SU-DHL-6 (cell line): ENCODE results near the gene TRIM2.

ENCODE experiments used
- H2AFZ ChIP-seq: fragments of 200-600 bp; sonication (generic); 2 replicates; pipeline ENCODE4 v1.6.1; 2014; ENCODE audit warnings: low read depth, mild to moderate bottlenecking, moderate library complexity, mixed read lengths, antibody characterized with exemption, low read length; ENCODE audit not compliant: severe bottlenecking
- H3F3A ChIP-seq: fragments of 200-600 bp; shearing (Covaris generic); 2 replicates; pipeline ENCODE4 v1.6.0; 2016; ENCODE audit warnings: antibody characterized with exemption, mild to moderate bottlenecking; ENCODE audit not compliant: insufficient read depth
- H3K27ac ChIP-seq: fragments of 200-600 bp; sonication (generic); 2 replicates; pipeline ENCODE4 v1.5.1; 2016; ENCODE audit warnings: low read depth, mild to moderate bottlenecking, low read length, moderate library complexity, mixed read lengths
- H3K27me3 ChIP-seq: fragments of 200-600 bp; sonication (generic), shearing (Covaris generic); 2 replicates; pipeline ENCODE4 v1.6.0; 2014; ENCODE audit warnings: mild to moderate bottlenecking, low read length
- H3K36me3 ChIP-seq: fragments of 200-600 bp; sonication (generic); 2 replicates; pipeline ENCODE4 v1.6.1; 2014; ENCODE audit warnings: mild to moderate bottlenecking, low read length, mixed read lengths
- H3K4me2 ChIP-seq: fragments of 300-600, 200-600 bp; shearing (Covaris generic), sonication (generic); 2 replicates; pipeline ENCODE4 v1.6.0; 2014; ENCODE audit warnings: low read length, low read depth, mild to moderate bottlenecking; ENCODE audit not compliant: poor library complexity, severe bottlenecking
- H3K4me3 ChIP-seq: fragments of 200-600 bp; sonication (generic); 2 replicates; pipeline ENCODE4 v1.5.1; 2014; ENCODE audit warnings: antibody characterized with exemption, low read length, mild to moderate bottlenecking, mixed read lengths; ENCODE audit not compliant: insufficient read depth, poor library complexity, severe bottlenecking
- H3K79me2 ChIP-seq: fragments of 200-600 bp; sonication (generic); 2 replicates; pipeline ENCODE4 v1.6.1; 2014; ENCODE audit warnings: mild to moderate bottlenecking, low read length, moderate library complexity; ENCODE audit not compliant: insufficient read depth
- H3K9ac ChIP-seq: fragments of 200-600 bp; sonication (generic); 2 replicates; pipeline ENCODE4 v1.7.0; 2014; ENCODE audit warnings: mild to moderate bottlenecking, low read length
- H3K9me2 ChIP-seq: fragments of 200-600 bp; sonication (generic); replicated peaks from 2 replicates; pipeline ENCODE4 v1.6.1; 2014; ENCODE audit warnings: low read length; ENCODE audit not compliant: insufficient read depth
- H3K9me3 ChIP-seq: fragments of 200-600 bp; sonication (generic); 2 replicates; pipeline ENCODE4 v1.6.1; 2014; ENCODE audit warnings: low read length, mixed read lengths; ENCODE audit not compliant: insufficient read depth
- H4K20me1 ChIP-seq: fragments of 200-600 bp; sonication (generic); 2 replicates; pipeline ENCODE4 v1.6.1; 2014; ENCODE audit warnings: low read depth, mild to moderate bottlenecking, antibody characterized with exemption, low read length, moderate library complexity, mixed read lengths
- EZH2phosphoT487 ChIP-seq: fragments of 200-600 bp; sonication (generic), shearing (Covaris generic); conservative IDR thresholded peaks from 2 replicates; pipeline ENCODE4 v1.6.1; 2018; ENCODE audit warnings: mild to moderate bottlenecking, antibody characterized with exemption, low read length, moderate library complexity, mixed read lengths
- TF ChIP-seq, protein P1 (sequence below): fragments of 200-600 bp; sonication (generic); IDR thresholded peaks from one replicate; pipeline ENCODE4 v1.5.1; 2017; ENCODE audit warnings: antibody characterized with exemption, mild to moderate bottlenecking, low read length, moderate library complexity; ENCODE audit not compliant: insufficient read depth, poor library complexity, severe bottlenecking

The TRIM2 gene

GRCh38 chr4:153204247-153204671 is at the start of gene TRIM2:
Gene TRIM2, plus strand, starts transcription at chr4:153204443. Its CDS starts 88 bp downstream, at chr4:153204531.
- no peak within 1 kb of the TSS for H2AFZ ChIP-seq
- H3K9me3 ChIP-seq, result no peaks in the 10 kb centered on the region
- H3K27ac ChIP-seq, result no peak within 1 kb of the TSS
- H3K9ac ChIP-seq, result no peak within 1 kb of the TSS
- no peak within 1 kb of the TSS for H3K4me3 ChIP-seq
- no peaks in the 10 kb centered on the region for H4K20me1 ChIP-seq
- H3K9me2 ChIP-seq, result no peaks in the 10 kb centered on the region
- H3K79me2 ChIP-seq, result no peaks in the 10 kb centered on the region
- H3K27me3 ChIP-seq, result no peaks in the 10 kb centered on the region
- no peak within 1 kb of the TSS for H3K4me2 ChIP-seq
- H3K36me3 ChIP-seq, result no peaks in the 10 kb centered on the region
- H3F3A ChIP-seq, result no peaks in the 10 kb centered on the region
- TF ChIP-seq EZH2phosphoT487, result no peak
- TF ChIP-seq, protein P1, sequence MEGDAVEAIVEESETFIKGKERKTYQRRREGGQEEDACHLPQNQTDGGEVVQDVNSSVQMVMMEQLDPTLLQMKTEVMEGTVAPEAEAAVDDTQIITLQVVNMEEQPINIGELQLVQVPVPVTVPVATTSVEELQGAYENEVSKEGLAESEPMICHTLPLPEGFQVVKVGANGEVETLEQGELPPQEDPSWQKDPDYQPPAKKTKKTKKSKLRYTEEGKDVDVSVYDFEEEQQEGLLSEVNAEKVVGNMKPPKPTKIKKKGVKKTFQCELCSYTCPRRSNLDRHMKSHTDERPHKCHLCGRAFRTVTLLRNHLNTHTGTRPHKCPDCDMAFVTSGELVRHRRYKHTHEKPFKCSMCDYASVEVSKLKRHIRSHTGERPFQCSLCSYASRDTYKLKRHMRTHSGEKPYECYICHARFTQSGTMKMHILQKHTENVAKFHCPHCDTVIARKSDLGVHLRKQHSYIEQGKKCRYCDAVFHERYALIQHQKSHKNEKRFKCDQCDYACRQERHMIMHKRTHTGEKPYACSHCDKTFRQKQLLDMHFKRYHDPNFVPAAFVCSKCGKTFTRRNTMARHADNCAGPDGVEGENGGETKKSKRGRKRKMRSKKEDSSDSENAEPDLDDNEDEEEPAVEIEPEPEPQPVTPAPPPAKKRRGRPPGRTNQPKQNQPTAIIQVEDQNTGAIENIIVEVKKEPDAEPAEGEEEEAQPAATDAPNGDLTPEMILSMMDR, result no peak

DNA sequence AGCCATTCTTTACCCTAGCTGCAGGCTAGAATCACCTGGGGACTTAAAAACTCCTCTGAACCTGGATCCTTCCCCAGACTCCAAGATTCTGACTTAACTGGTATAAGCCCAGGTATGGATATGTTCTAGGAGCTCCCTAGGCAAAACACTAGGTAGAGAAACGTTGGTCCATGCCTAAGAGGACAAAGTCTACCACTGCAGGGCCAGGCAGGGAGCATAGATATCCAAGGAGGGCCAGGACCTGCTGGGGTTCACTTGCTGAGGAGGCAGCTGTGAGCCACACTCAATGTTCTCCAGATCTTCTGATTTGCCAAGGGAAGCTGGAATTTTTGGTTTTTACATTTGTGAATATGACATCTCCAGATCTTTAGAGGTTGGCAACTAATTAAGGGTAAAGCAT is 48.6 kb upstream of the TRIM2 start:
- Histone ChIP-seq H3K9me2 (no peaks in the 10 kb centered on the region), H3K9ac (no peak overlapping the region), H3K4me3 (no peak overlapping the region), H2AFZ (no peak overlapping the region), H3K79me2 (no peaks in the 10 kb centered on the region), H3F3A (no peaks in the 10 kb centered on the region), H3K9me3 (no peaks in the 10 kb centered on the region), H3K36me3 (no peaks in the 10 kb centered on the region), H3K27ac (no peak overlapping the region), H3K4me2 (no peak overlapping the region), H4K20me1 (no peaks in the 10 kb centered on the region), H3K27me3 (no peaks in the 10 kb centered on the region)
- no peak for TF ChIP-seq EZH2phosphoT487
- TF ChIP-seq, protein P1, result no peak

DNA sequence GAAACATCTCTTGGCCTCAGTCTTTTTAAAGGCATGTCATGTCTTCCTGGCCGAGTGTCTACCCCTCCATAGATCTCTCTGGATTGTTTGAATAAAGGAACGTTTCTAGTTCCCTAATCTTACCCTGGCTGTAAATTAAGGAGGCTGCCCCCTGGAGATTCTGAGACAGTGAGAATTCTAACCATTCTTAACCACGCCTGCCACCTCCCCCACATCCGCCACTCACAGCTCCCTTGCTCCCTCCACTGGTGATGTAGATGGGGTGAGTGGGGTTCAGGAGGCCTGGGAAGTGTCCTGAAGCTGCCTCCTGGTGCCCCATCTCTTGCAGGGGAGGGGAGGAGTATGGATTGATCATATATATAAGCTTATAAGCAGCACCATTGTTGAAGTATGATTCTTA is 48.0 kb upstream of the TRIM2 start:
- no peaks in the 10 kb centered on the region for H3K36me3 ChIP-seq
- no peaks in the 10 kb centered on the region for H4K20me1 ChIP-seq
- no peak overlapping the region for H3K9ac ChIP-seq
- H3F3A ChIP-seq, result no peaks in the 10 kb centered on the region
- no peak overlapping the region for H3K4me2 ChIP-seq
- H3K79me2 ChIP-seq, result no peaks in the 10 kb centered on the region
- H3K4me3 ChIP-seq, result no peak overlapping the region
- no peak overlapping the region for H3K27ac ChIP-seq
- H3K9me3 ChIP-seq, result no peaks in the 10 kb centered on the region
- no peak overlapping the region for H2AFZ ChIP-seq
- TF ChIP-seq, protein P1, result no peak
- TF ChIP-seq EZH2phosphoT487, result no peak
- no peaks in the 10 kb centered on the region for H3K27me3 ChIP-seq
- no peaks in the 10 kb centered on the region for H3K9me2 ChIP-seq

DNA sequence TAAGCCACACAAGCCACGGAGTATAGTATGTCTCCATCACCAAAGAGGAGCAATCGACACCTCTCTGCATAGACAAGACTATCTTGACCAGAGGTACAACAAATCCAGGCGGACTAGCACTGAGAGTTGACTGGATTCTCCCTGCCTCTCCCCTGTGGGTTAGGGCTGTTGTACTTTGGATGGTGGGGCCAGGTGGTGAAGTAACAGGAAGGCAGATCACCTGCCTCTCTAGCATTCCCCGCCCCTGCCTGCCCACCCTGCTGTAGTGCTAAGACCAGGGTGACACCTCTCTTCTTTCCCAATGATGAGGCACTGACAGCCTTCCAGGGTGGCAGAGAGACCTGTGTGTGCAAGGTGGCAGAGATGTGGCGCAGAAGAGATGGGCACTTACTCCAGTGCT is 47.5 kb upstream of the TRIM2 start:
- no peak overlapping the region for H2AFZ ChIP-seq
- no peak overlapping the region for H3K4me2 ChIP-seq
- H3K79me2 ChIP-seq, result no peaks in the 10 kb centered on the region
- no peaks in the 10 kb centered on the region for H3K27me3 ChIP-seq
- H3K9ac ChIP-seq, result no peak overlapping the region
- H3K9me2 ChIP-seq, result no peaks in the 10 kb centered on the region
- H3K27ac ChIP-seq, result no peak overlapping the region
- H3K4me3 ChIP-seq, result no peak overlapping the region
- no peaks in the 10 kb centered on the region for H3F3A ChIP-seq
- TF ChIP-seq, protein P1, result no peak
- no peak for TF ChIP-seq EZH2phosphoT487
- no peaks in the 10 kb centered on the region for H3K9me3 ChIP-seq
- H4K20me1 ChIP-seq, result no peaks in the 10 kb centered on the region
- H3K36me3 ChIP-seq, result no peaks in the 10 kb centered on the region
